ENCODE data around the gene PPP3R1. TPM values are rescaled to one million over a fixed set of nuclear protein-coding genes. Genes with fewer than 3 reads are reported as not detected.

The PPP3R1 gene
- total RNA-seq, 2 experiments from 2014 or later, result 15.1 to 90.3 TPM

GRCh38 chr2:68185541-68186164, 66.7 kb downstream of the PPP3R1 start:
- Histone ChIP-seq H3K36me3 (ENCODE audit: insufficient read depth, low read length) (peaks cover 68% of the 10 kb centered on the region), H2AFZ (ENCODE audit: low read length) (no peak overlapping the region), H4K20me1 (ENCODE audit: insufficient read depth, low read length) (peaks cover 12% of the 10 kb centered on the region), H3K79me2 (ENCODE audit: insufficient read depth, low read depth, low read length) (peaks cover 59% of the 10 kb centered on the region), H3K27ac (ENCODE audit: low read depth, low read length, poor library complexity, severe bottlenecking) (no peak overlapping the region), H3K4me2 (ENCODE audit: low read length) (no peak overlapping the region), H3K4me1 (ENCODE audit: insufficient read depth, low read length, poor library complexity, severe bottlenecking) (peaks cover under 1% of the 10 kb centered on the region), H3K4me3 (ENCODE audit: low read depth, low read length, poor library complexity, severe bottlenecking) (no peak overlapping the region), H3K9me3 (ENCODE audit: low read length) (no peaks in the 10 kb centered on the region), H3K9me2 (ENCODE audit: insufficient read depth, low read length) (no peaks in the 10 kb centered on the region)
- DNase-seq (ENCODE audit: low spot score), result peak; percentile 78
- CTCF ChIA-PET (ENCODE audit: unreplicated experiment), result interaction anchor here (0.5 kb wide), 1 partner anchor 200 kb away, joined by 3 read pairs; no protein-coding TSS in a partner anchor
- POLR2A ChIA-PET, result interaction anchor here (0.6 to 1.6 kb wide), 4 partner anchors 7 to 164 kb away, joined by 3 to 4 read pairs (median 4); no protein-coding TSS in a partner anchor
- BruUV-seq (replicated peaks), result no TSS peak
- TF ChIP-seq CTCF (conservative IDR thresholded peaks at IDR 0.05; ENCODE audit: low read length) (peak; percentile 98), EZH2phosphoT487 (IDR thresholded peaks at IDR 0.05; ENCODE audit: borderline replicate concordance, low read depth, low read length) (no peak)
- intact Hi-C loops (cut with micrococcal nuclease; ENCODE audit: unreplicated experiment), result loop anchor here (2.0 kb wide), 1 partner anchor 63 kb away; no protein-coding TSS in a partner anchor

GRCh38 chr2:68182902-68183301, 69.4 kb downstream of the PPP3R1 start:
- intact Hi-C loops (cut with micrococcal nuclease; ENCODE audit: unreplicated experiment), result no loop called here
- peaks cover 31% of the 10 kb centered on the region for H3K79me2 ChIP-seq (ENCODE audit: insufficient read depth, low read depth, low read length)
- no peak overlapping the region for H3K4me3 ChIP-seq (ENCODE audit: low read depth, low read length, poor library complexity, severe bottlenecking)
- POLR2A ChIA-PET, result no interaction called here
- H3K4me1 ChIP-seq (ENCODE audit: insufficient read depth, low read length, poor library complexity, severe bottlenecking), result no peaks in the 10 kb centered on the region
- no peaks in the 10 kb centered on the region for H3K9me2 ChIP-seq (ENCODE audit: insufficient read depth, low read length)
- no peak overlapping the region for H2AFZ ChIP-seq (ENCODE audit: low read length)
- no peak overlapping the region for H3K4me2 ChIP-seq (ENCODE audit: low read length)
- DNase-seq (ENCODE audit: low spot score), result no peak
- peaks cover 8% of the 10 kb centered on the region; the same call in 1 of the 2 replicates for H4K20me1 ChIP-seq (ENCODE audit: insufficient read depth, low read length)
- H3K9me3 ChIP-seq (ENCODE audit: low read length), result no peaks in the 10 kb centered on the region
- TF ChIP-seq CTCF (conservative IDR thresholded peaks at IDR 0.05; ENCODE audit: low read length), result no peak
- no peak for TF ChIP-seq EZH2phosphoT487 (IDR thresholded peaks at IDR 0.05; ENCODE audit: borderline replicate concordance, low read depth, low read length)
- H3K27ac ChIP-seq (ENCODE audit: low read depth, low read length, poor library complexity, severe bottlenecking), result no peak overlapping the region
- H3K36me3 ChIP-seq (ENCODE audit: insufficient read depth, low read length), result peaks cover 94% of the 10 kb centered on the region
- no TSS peak for BruUV-seq (replicated peaks)
- CTCF ChIA-PET (ENCODE audit: unreplicated experiment), result no interaction called here

- TF ChIP-seq EZH2phosphoT487 (IDR thresholded peaks at IDR 0.05; ENCODE audit: borderline replicate concordance, low read depth, low read length), result no peak
- TF ChIP-seq CTCF (conservative IDR thresholded peaks at IDR 0.05; ENCODE audit: low read length), result no peak
- no peak overlapping the region for H3K4me3 ChIP-seq (ENCODE audit: low read depth, low read length, poor library complexity, severe bottlenecking)
- no peaks in the 10 kb centered on the region for H3K4me1 ChIP-seq (ENCODE audit: insufficient read depth, low read length, poor library complexity, severe bottlenecking)
- H3K4me2 ChIP-seq (ENCODE audit: low read length), result no peak overlapping the region
- H4K20me1 ChIP-seq (ENCODE audit: insufficient read depth, low read length), result no peaks in the 10 kb centered on the region; the same call in 1 of the 2 replicates
- intact Hi-C loops (cut with micrococcal nuclease; ENCODE audit: unreplicated experiment), result no loop called here
- ChIA-PET CTCF (ENCODE audit: unreplicated experiment) (no interaction called here), POLR2A (interaction anchor here (1.6 kb wide), 1 partner anchor 9 kb away, joined by 7 read pairs; no protein-coding TSS in a partner anchor)
- H3K9me3 ChIP-seq (ENCODE audit: low read length), result no peaks in the 10 kb centered on the region
- no peaks in the 10 kb centered on the region for H3K9me2 ChIP-seq (ENCODE audit: insufficient read depth, low read length)
- H3K36me3 ChIP-seq (ENCODE audit: insufficient read depth, low read length), result peaks cover 97% of the 10 kb centered on the region
- DNase-seq (ENCODE audit: low spot score), result no peak
- peaks cover 8% of the 10 kb centered on the region; the same call in 1 of the 2 replicates for H3K79me2 ChIP-seq (ENCODE audit: insufficient read depth, low read depth, low read length)
- BruUV-seq (replicated peaks), result TSS peak; percentile 55
- no peak overlapping the region for H2AFZ ChIP-seq (ENCODE audit: low read length)
- no peak overlapping the region for H3K27ac ChIP-seq (ENCODE audit: low read depth, low read length, poor library complexity, severe bottlenecking)
These were observed 73.2 kb downstream of the PPP3R1 start for GRCh38 chr2:68178954-68179627.
